H1 (cell line): ENCODE results near the gene XKR8. TPM values are rescaled to one million over a fixed set of nuclear protein-coding genes. Genes with fewer than 3 reads are reported as not detected.

Experiments
- BACH1 ChIP-seq: IDR thresholded peaks from 2 replicates; pipeline ENCODE4 v1.6.1; 2012; ENCODE audit warnings: low read length, improper control_type of control experiment
- POLR2A ChIP-seq, 2 experiments: IDR thresholded peaks; 1 replicate in 1 of 2; 2 replicates in 1 of 2; pipeline ENCODE4 v1.6.1; 2011; ENCODE audit warnings: low read depth in 2 of 2, low read length in 2 of 2, mild to moderate bottlenecking in 2 of 2; ENCODE audit errors: control extremely low read depth in 1 of 2
- TBP ChIP-seq: IDR thresholded peaks from 2 replicates; pipeline ENCODE4 v1.6.1; 2011; ENCODE audit warnings: low read depth, low read length, improper control_type of control experiment
- polyA plus RNA-seq, 7 experiments: library from polyadenylated mRNA; depleted of rRNA in 3 of 7; stranded (reverse) in 5 of 7; unstranded in 2 of 7; fragments of >200 nt in 5 of 7; fragments of 200-250 nt in 2 of 7; gene quantifications; 1 replicate in 5 of 7; 2 replicates in 1 of 7; 4 replicates in 1 of 7; pipeline versions ENCODE4 v1.2.1 to v1.2.3, GENCODE V29; 2011 to 2013; ENCODE audit warnings: missing spikeins in 2 of 7, mixed read lengths in 2 of 7
- total RNA-seq: library from RNA; stranded (reverse); fragmentation: NEBNext Ultra II Directional; extraction: Animal tissue kit (Norgen Biotek cat#: 25700); gene quantifications from 2 replicates; pipeline ENCODE4 v1.2.1, GENCODE V29; 2021
- TF ChIP-seq, protein P1 (sequence below): IDR thresholded peaks from 2 replicates; pipeline ENCODE4 v1.6.1; 2012; ENCODE audit warnings: inconsistent platforms

Gene XKR8
- total and polyA plus RNA-seq, 2 of the 8 experiments (the other 6 are each of a cell fraction or from before 2014, with no cell fraction given) = 14.2 to 16.3 TPM

DNA sequence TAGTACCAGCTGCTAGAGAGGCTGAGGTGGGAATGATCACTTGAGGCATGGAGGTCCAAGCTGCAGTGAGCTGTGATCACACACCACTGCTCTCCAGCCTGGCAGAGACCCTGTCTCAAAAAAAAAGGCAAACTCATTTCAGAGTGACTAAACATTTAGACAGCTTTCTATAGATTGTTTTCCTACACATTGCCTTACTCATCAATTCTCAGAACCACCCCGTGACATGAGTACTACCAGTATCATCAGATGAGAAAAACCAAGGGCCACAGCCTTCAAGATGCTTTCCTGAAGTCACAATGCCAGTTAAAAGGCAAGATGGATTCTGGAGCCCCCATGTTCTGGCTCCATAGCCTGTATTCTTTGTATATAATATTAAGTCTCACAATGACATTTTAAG is 47.3 kb upstream of the XKR8 start (continued):
- TF ChIP-seq, protein P1, sequence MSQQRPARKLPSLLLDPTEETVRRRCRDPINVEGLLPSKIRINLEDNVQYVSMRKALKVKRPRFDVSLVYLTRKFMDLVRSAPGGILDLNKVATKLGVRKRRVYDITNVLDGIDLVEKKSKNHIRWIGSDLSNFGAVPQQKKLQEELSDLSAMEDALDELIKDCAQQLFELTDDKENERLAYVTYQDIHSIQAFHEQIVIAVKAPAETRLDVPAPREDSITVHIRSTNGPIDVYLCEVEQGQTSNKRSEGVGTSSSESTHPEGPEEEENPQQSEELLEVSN = no peak
- TF ChIP-seq TBP (no peak), POLR2A (IDR thresholded peaks at IDR 0.05; ENCODE audit: control extremely low read depth in 1 of 2, low read depth in 2 of 2, low read length in 2 of 2) (no peak), BACH1 (no peak)
